HL-60 (cell line): ENCODE measurements around the gene STOX2.

Experiments used
- POLR2AphosphoS5 ChIP-seq: IDR thresholded peaks from 2 replicates; pipeline ENCODE4 v1.6.1; 2012; ENCODE audit warnings: low read depth
- TF ChIP-seq, protein P1 (sequence below): IDR thresholded peaks from one replicate; pipeline ENCODE4 v1.5.1; 2011; ENCODE audit warnings: low read length, control low read depth, inconsistent platforms; ENCODE audit not compliant: insufficient read depth

DNA sequence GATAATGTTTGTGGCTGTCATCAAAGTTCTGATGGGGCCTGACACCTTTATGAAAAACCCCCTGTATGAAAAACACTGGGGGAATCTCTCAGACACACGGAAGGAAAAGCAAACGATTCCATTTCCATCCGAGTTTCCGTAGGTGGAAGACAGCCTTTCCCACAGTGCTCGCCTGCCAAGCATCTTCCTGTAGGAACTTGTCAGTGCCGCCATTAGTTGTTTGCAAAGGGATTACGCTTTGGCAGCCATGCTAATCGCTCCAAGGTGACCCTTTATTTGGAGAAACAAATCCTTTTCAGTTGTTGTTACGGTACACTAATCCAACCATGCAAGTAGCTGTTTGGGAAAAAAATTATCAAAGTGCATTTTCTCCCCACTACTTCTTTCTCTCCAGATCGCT lies 44.4 kb upstream of the STOX2 start:
- TF ChIP-seq, protein P1, sequence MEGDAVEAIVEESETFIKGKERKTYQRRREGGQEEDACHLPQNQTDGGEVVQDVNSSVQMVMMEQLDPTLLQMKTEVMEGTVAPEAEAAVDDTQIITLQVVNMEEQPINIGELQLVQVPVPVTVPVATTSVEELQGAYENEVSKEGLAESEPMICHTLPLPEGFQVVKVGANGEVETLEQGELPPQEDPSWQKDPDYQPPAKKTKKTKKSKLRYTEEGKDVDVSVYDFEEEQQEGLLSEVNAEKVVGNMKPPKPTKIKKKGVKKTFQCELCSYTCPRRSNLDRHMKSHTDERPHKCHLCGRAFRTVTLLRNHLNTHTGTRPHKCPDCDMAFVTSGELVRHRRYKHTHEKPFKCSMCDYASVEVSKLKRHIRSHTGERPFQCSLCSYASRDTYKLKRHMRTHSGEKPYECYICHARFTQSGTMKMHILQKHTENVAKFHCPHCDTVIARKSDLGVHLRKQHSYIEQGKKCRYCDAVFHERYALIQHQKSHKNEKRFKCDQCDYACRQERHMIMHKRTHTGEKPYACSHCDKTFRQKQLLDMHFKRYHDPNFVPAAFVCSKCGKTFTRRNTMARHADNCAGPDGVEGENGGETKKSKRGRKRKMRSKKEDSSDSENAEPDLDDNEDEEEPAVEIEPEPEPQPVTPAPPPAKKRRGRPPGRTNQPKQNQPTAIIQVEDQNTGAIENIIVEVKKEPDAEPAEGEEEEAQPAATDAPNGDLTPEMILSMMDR: no peak
- TF ChIP-seq POLR2AphosphoS5: no peak
